Astrocyte of the cerebellum (primary cell): Measurements from ENCODE around the gene FEZF2.

Experiments
- DNase-seq: peaks from one replicate; pipeline ENCODE4 v3.0.0-alpha.2; 2011; ENCODE audit warnings: low read depth
- H3K4me3 ChIP-seq: 2 replicates; pipeline ENCODE4 v1.5.1; 2011; ENCODE audit warnings: mild to moderate bottlenecking, low read depth, low read length, moderate library complexity
- CTCF ChIP-seq: IDR thresholded peaks from 2 replicates; pipeline ENCODE4 v1.5.1; 2012; ENCODE audit warnings: low read length, low read depth, moderate library complexity, mild to moderate bottlenecking; ENCODE audit errors: missing control alignments
- in situ Hi-C: cut with HindIII; loops from 2 replicates; pipeline ENCODE4 v1.10.0; 2017; ENCODE audit warnings: low sequenced_read_pairs

Gene FEZF2

GRCh38 chr3:62359531-62359930 is 13.8 kb downstream of the FEZF2 start:
- H3K4me3 ChIP-seq: no peak overlapping the region
- in situ Hi-C loops: no loop called here
- DNase-seq: no peak
- TF ChIP-seq CTCF: no peak

- in situ Hi-C loops: no loop called here
- TF ChIP-seq CTCF: no peak
- DNase-seq: no peak
- no peak overlapping the region for H3K4me3 ChIP-seq
Observed at GRCh38 chr3:62356356-62356755, 17.0 kb downstream of the FEZF2 start.

GRCh38 chr3:62355703-62356102 is 17.6 kb downstream of the FEZF2 start:
- no peak for DNase-seq
- no peak for TF ChIP-seq CTCF
- no peak overlapping the region for H3K4me3 ChIP-seq
- in situ Hi-C loops: no loop called here

- in situ Hi-C loops: no loop called here
- no peak for DNase-seq
- no peak overlapping the region for H3K4me3 ChIP-seq
- no peak for TF ChIP-seq CTCF
Observed at GRCh38 chr3:62343755-62344154, 29.6 kb downstream of the FEZF2 start.

- DNase-seq: no peak
- no peak overlapping the region for H3K4me3 ChIP-seq
- in situ Hi-C loops: loop anchor here (5.0 kb wide), 2 partner anchors 77 to 217 kb away; no protein-coding TSS in a partner anchor
- no peak for TF ChIP-seq CTCF
Observed at GRCh38 chr3:62335196-62335595, 38.2 kb downstream of the FEZF2 start.

GRCh38 chr3:62332835-62333244 is 40.5 kb downstream of the FEZF2 start:
- TF ChIP-seq CTCF: peak; percentile 15
- peak; percentile 18 for DNase-seq
- H3K4me3 ChIP-seq: no peak overlapping the region
- in situ Hi-C loops: no loop called here

- TF ChIP-seq CTCF: no peak
- no peak overlapping the region for H3K4me3 ChIP-seq
- in situ Hi-C loops: no loop called here
- DNase-seq: no peak
Observed at GRCh38 chr3:62332017-62332416, 41.3 kb downstream of the FEZF2 start.
